ENCODE measurements around the gene HNRNPUL2. TPM values are rescaled to one million over a fixed set of nuclear protein-coding genes. Genes with fewer than 3 reads are reported as not detected.

Gene HNRNPUL2
- total and polyA plus RNA-seq, 9 of the 15 experiments (the other 6 are each of a cell fraction or from before 2014, with no cell fraction given) = 0.89 to 44.3 (median 15.2) TPM

GRCh38 chr11:62737196-62737595 is 9.9 kb upstream of the HNRNPUL2 start (continued):
- TF ChIP-seq ZNF699 (CRISPR knock-in tag; IDR thresholded peaks at IDR 0.05; ENCODE audit: insufficient replicate concordance) = no peak

GRCh38 chr11:62732830-62733229 is 5.6 kb upstream of the HNRNPUL2 start:
- Histone ChIP-seq H3K27ac (ENCODE audit: extremely low read depth, low read depth, low read length) (no peak overlapping the region), H3K9me3 (replicated peaks; ENCODE audit: control insufficient read depth, insufficient read depth, low read depth, low read length) (no peaks in the 10 kb centered on the region), H3K9ac (ENCODE audit: insufficient read depth in 1 of 2, low read depth in 2 of 2, low read length in 2 of 2) (no peak overlapping the region), H2AFZ (ENCODE audit: low read depth, low read length) (no peak overlapping the region), H4K20me1 (replicated peaks; ENCODE audit: control insufficient read depth, insufficient read depth, low read length) (no peaks in the 10 kb centered on the region), H3K4me3 (no peak overlapping the region), H3K4me2 (ENCODE audit: insufficient read depth, low read length) (no peak overlapping the region), H3K79me2 (ENCODE audit: control insufficient read depth, insufficient read depth, low read length) (peaks cover 27% of the 10 kb centered on the region), H3K9me1 (ENCODE audit: control insufficient read depth, insufficient read depth, low read length) (no peaks in the 10 kb centered on the region), H3K36me3 (ENCODE audit: control insufficient read depth, insufficient read depth, low read length) (peaks cover 47% of the 10 kb centered on the region; the same call in 2 of the 3 replicates), H3K4me1 (replicated peaks in 1 of 2; ENCODE audit: control insufficient read depth in 2 of 2, insufficient read depth in 2 of 2, low read length in 2 of 2) (peaks cover 4 to 6% of the 10 kb centered on the region in 2 experiments; a peak in 3 of 5 replicates), H3K27me3 (ENCODE audit: control insufficient read depth in 2 of 2, insufficient read depth in 2 of 2, low read length in 2 of 2) (no peaks in the 10 kb centered on the region)
- CTCF ChIA-PET (ENCODE audit: low intra/inter-chr PET ratio) = interaction anchor here (0.6 to 3.1 kb wide), 5 partner anchors 37 to 832 kb away, joined by 3 to 25 read pairs (median 5); partner anchors contain the start of gene TMEM179B
- peak; percentile 25; the same call in 1 of the 3 replicates for ATAC-seq
- no TSS peak for BruUV-seq (replicated peaks)
- POLR2A ChIA-PET = interaction anchor here (0.6 kb wide), 1 partner anchor 59 kb away, joined by 3 read pairs; no protein-coding TSS in a partner anchor
- DNase-seq (ENCODE audit: extremely low read depth in 1 of 4, low spot score in 3 of 4) = no peak
- in situ Hi-C loops (cut with MboI) = no loop called here
- 91% methylated on average over 1 of the region's 2 CpGs for WGBS (ENCODE audit: insufficient coverage, low coverage, missing lambda C conversion rate)
- intact Hi-C loops (cut with micrococcal nuclease) = loop anchor here (1.0 kb wide), 1 partner anchor 36 kb away; no protein-coding TSS in a partner anchor
- no peak for FAIRE-seq
- TF ChIP-seq TBL1XR1 (IDR thresholded peaks at IDR 0.05; ENCODE audit: low read length in 2 of 2) = no peak
- no peak for TF ChIP-seq DPF2 (IDR thresholded peaks at IDR 0.05)
- peak; percentile 38; the same call in 1 of the 2 replicates for TF ChIP-seq REST (IDR thresholded peaks at IDR 0.05; ENCODE audit: borderline replicate concordance)
- no peak for TF ChIP-seq REST (CRISPR knock-in tag; IDR thresholded peaks at IDR 0.05; ENCODE audit: low read depth)
- TF ChIP-seq ZFP91 (CRISPR knock-in tag; IDR thresholded peaks at IDR 0.05) = no peak
- 0 out of 2 replicates have a peak, but pooled peaks have one; percentile 8 for TF ChIP-seq SMC3 (conservative IDR thresholded peaks at IDR 0.05; ENCODE audit: insufficient read depth, low read depth, low read length)
- TF ChIP-seq RAD21 (CRISPR knock-in tag; conservative IDR thresholded peaks at IDR 0.05 in 1 of 2, IDR thresholded peaks at IDR 0.05 in 1 of 2) = peak in 1 of 2 experiments; percentile 28; a peak in 2 of 4 replicates
